Stimulated activated memory B cell treated with anti-CD40 and anti-IgM and Interleukin-4, amounts not matched to agents 10 μg/mL and 1 μg/mL and 100 μg/mL, for 72 hours (primary cell): ENCODE measurements around the gene PDGFRB.

Source experiments
- ATAC-seq: fragments of 150-1000 bp; cut with Tn5 transposase; 2 replicates; pipeline ENCODE4 v1.10.0; 2021
- H3K27ac Mint-ChIP-seq: one replicate; pipeline ENCODE4 v1.8.0; 2022; ENCODE audit warnings: mild to moderate bottlenecking, mixed read lengths
- H3K27me3 Mint-ChIP-seq: one replicate; pipeline ENCODE4 v1.8.0; 2022; ENCODE audit warnings: mixed read lengths
- H3K36me3 Mint-ChIP-seq: one replicate; pipeline ENCODE4 v1.8.0; 2022; ENCODE audit warnings: mixed read lengths
- H3K4me1 Mint-ChIP-seq: one replicate; pipeline ENCODE4 v1.8.0; 2022; ENCODE audit warnings: mixed read lengths
- H3K4me3 Mint-ChIP-seq: one replicate; pipeline ENCODE4 v1.8.0; 2022; ENCODE audit warnings: mild to moderate bottlenecking, moderate library complexity, mixed read lengths
- H3K9me3 Mint-ChIP-seq: one replicate; pipeline ENCODE4 v1.8.0; 2022; ENCODE audit warnings: mixed read lengths

Gene PDGFRB

GRCh38 chr5:150160448-150161081 is 4.9 kb upstream of the PDGFRB start:
- H3K4me3 Mint-ChIP-seq = no peak overlapping the region
- H3K27me3 Mint-ChIP-seq = no peaks in the 10 kb centered on the region
- H3K27ac Mint-ChIP-seq = no peak overlapping the region
- H3K4me1 Mint-ChIP-seq = peaks cover 40% of the 10 kb centered on the region
- H3K36me3 Mint-ChIP-seq = no peaks in the 10 kb centered on the region
- ATAC-seq = no peak
- H3K9me3 Mint-ChIP-seq = no peaks in the 10 kb centered on the region

GRCh38 chr5:150159741-150160179 is 4.1 kb upstream of the PDGFRB start:
- Mint-ChIP-seq H3K4me1 (peaks cover 48% of the 10 kb centered on the region), H3K4me3 (no peak overlapping the region), H3K27me3 (no peaks in the 10 kb centered on the region), H3K9me3 (no peaks in the 10 kb centered on the region), H3K36me3 (no peaks in the 10 kb centered on the region), H3K27ac (no peak overlapping the region)
- peak; percentile 22 for ATAC-seq

- Mint-ChIP-seq H3K27me3 (no peaks in the 10 kb centered on the region), H3K36me3 (no peaks in the 10 kb centered on the region), H3K27ac (no peak overlapping the region), H3K4me1 (peaks cover 56% of the 10 kb centered on the region), H3K4me3 (no peak overlapping the region), H3K9me3 (no peaks in the 10 kb centered on the region)
- ATAC-seq = no peak
These were observed 3.4 kb upstream of the PDGFRB start for GRCh38 chr5:150159031-150159430.

GRCh38 chr5:150158170-150158949 is 2.7 kb upstream of the PDGFRB start:
- Mint-ChIP-seq H3K4me3 (no peak overlapping the region), H3K27me3 (no peaks in the 10 kb centered on the region), H3K4me1 (peaks cover 61% of the 10 kb centered on the region), H3K9me3 (no peaks in the 10 kb centered on the region), H3K27ac (no peak overlapping the region), H3K36me3 (no peaks in the 10 kb centered on the region)
- ATAC-seq = no peak

- H3K27ac Mint-ChIP-seq = no peak overlapping the region
- H3K36me3 Mint-ChIP-seq = no peaks in the 10 kb centered on the region
- no peaks in the 10 kb centered on the region for H3K27me3 Mint-ChIP-seq
- no peak for ATAC-seq
- H3K9me3 Mint-ChIP-seq = no peaks in the 10 kb centered on the region
- H3K4me3 Mint-ChIP-seq = no peak overlapping the region
- peaks cover 56% of the 10 kb centered on the region for H3K4me1 Mint-ChIP-seq
These were observed 1.5 kb upstream of the PDGFRB start for GRCh38 chr5:150157168-150157567.

GRCh38 chr5:150156540-150156939 is 895 bp upstream of the PDGFRB start:
- H3K27ac Mint-ChIP-seq = peak overlapping the region; percentile 91
- no peaks in the 10 kb centered on the region for H3K36me3 Mint-ChIP-seq
- peaks cover 51% of the 10 kb centered on the region for H3K4me1 Mint-ChIP-seq
- no peak overlapping the region for H3K4me3 Mint-ChIP-seq
- no peak for ATAC-seq
- no peaks in the 10 kb centered on the region for H3K9me3 Mint-ChIP-seq
- no peaks in the 10 kb centered on the region for H3K27me3 Mint-ChIP-seq

- H3K27ac Mint-ChIP-seq = peak overlapping the region; percentile 91
- no peaks in the 10 kb centered on the region for H3K36me3 Mint-ChIP-seq
- no peak for ATAC-seq
- no peaks in the 10 kb centered on the region for H3K27me3 Mint-ChIP-seq
- peaks cover 47% of the 10 kb centered on the region for H3K4me1 Mint-ChIP-seq
- no peaks in the 10 kb centered on the region for H3K9me3 Mint-ChIP-seq
- H3K4me3 Mint-ChIP-seq = peak overlapping the region; percentile 94
These were observed 353 bp upstream of the PDGFRB start for GRCh38 chr5:150156027-150156368.

- no peak for ATAC-seq
- H3K36me3 Mint-ChIP-seq = no peaks in the 10 kb centered on the region
- peak overlapping the region; percentile 91 for H3K27ac Mint-ChIP-seq
- H3K27me3 Mint-ChIP-seq = no peaks in the 10 kb centered on the region
- H3K4me1 Mint-ChIP-seq = peaks cover 34% of the 10 kb centered on the region
- no peaks in the 10 kb centered on the region for H3K9me3 Mint-ChIP-seq
- peak overlapping the region; percentile 94 for H3K4me3 Mint-ChIP-seq
These were observed 972 bp downstream of the PDGFRB start for GRCh38 chr5:150154618-150155128.

GRCh38 chr5:150153957-150154617 is 1.6 kb downstream of the PDGFRB start:
- Mint-ChIP-seq H3K4me3 (peak overlapping the region; percentile 69), H3K9me3 (no peaks in the 10 kb centered on the region), H3K27ac (peak overlapping the region; percentile 91), H3K36me3 (no peaks in the 10 kb centered on the region), H3K4me1 (peaks cover 31% of the 10 kb centered on the region), H3K27me3 (no peaks in the 10 kb centered on the region)
- peak; percentile 78 for ATAC-seq

GRCh38 chr5:150153483-150153882 is 2.2 kb downstream of the PDGFRB start:
- peaks cover 31% of the 10 kb centered on the region for H3K4me1 Mint-ChIP-seq
- no peak overlapping the region for H3K4me3 Mint-ChIP-seq
- peaks cover 6% of the 10 kb centered on the region for H3K27me3 Mint-ChIP-seq
- no peak overlapping the region for H3K27ac Mint-ChIP-seq
- no peaks in the 10 kb centered on the region for H3K9me3 Mint-ChIP-seq
- ATAC-seq = no peak
- H3K36me3 Mint-ChIP-seq = no peaks in the 10 kb centered on the region

- Mint-ChIP-seq H3K9me3 (no peaks in the 10 kb centered on the region), H3K36me3 (no peaks in the 10 kb centered on the region), H3K27me3 (peaks cover 9% of the 10 kb centered on the region), H3K27ac (no peak overlapping the region), H3K4me1 (peaks cover 31% of the 10 kb centered on the region), H3K4me3 (no peak overlapping the region)
- no peak for ATAC-seq
These were observed 2.8 kb downstream of the PDGFRB start for GRCh38 chr5:150152636-150153462.

- H3K9me3 Mint-ChIP-seq = no peaks in the 10 kb centered on the region
- H3K36me3 Mint-ChIP-seq = no peaks in the 10 kb centered on the region
- H3K4me3 Mint-ChIP-seq = no peak overlapping the region
- no peak for ATAC-seq
- H3K27ac Mint-ChIP-seq = no peak overlapping the region
- peaks cover 9% of the 10 kb centered on the region for H3K27me3 Mint-ChIP-seq
- H3K4me1 Mint-ChIP-seq = peaks cover 11% of the 10 kb centered on the region
These were observed 6.0 kb downstream of the PDGFRB start for GRCh38 chr5:150149618-150150017.

GRCh38 chr5:150148117-150148927 is 7.3 kb downstream of the PDGFRB start:
- peaks cover 9% of the 10 kb centered on the region for H3K27me3 Mint-ChIP-seq
- ATAC-seq = no peak
- no peaks in the 10 kb centered on the region for H3K36me3 Mint-ChIP-seq
- no peak overlapping the region for H3K27ac Mint-ChIP-seq
- H3K9me3 Mint-ChIP-seq = no peaks in the 10 kb centered on the region
- peaks cover 5% of the 10 kb centered on the region for H3K4me1 Mint-ChIP-seq
- H3K4me3 Mint-ChIP-seq = no peak overlapping the region

- Mint-ChIP-seq H3K27ac (no peak overlapping the region), H3K4me1 (peaks cover 5% of the 10 kb centered on the region), H3K9me3 (no peaks in the 10 kb centered on the region), H3K4me3 (no peak overlapping the region), H3K27me3 (peaks cover 9% of the 10 kb centered on the region), H3K36me3 (no peaks in the 10 kb centered on the region)
- no peak for ATAC-seq
These were observed 8.0 kb downstream of the PDGFRB start for GRCh38 chr5:150147670-150148069.
